Prostate gland (tissue), 2 donors: ENCODE results near the gene MADD.

ENCODE experiments used
- CTCF ChIP-seq, 4 experiments: fragments of 200-600 bp in 2 of 4; fragments of 450-650 bp in 2 of 4; sonication (generic) in 2 of 4; IDR thresholded peaks; 1 replicate in 3 of 4; 2 replicates in 1 of 4; pipeline ENCODE4 v1.5.1; 2016 to 2019; ENCODE audit warnings: antibody characterized with exemption in 4 of 4, mild to moderate bottlenecking in 2 of 4, moderate library complexity in 2 of 4
- POLR2A ChIP-seq: fragments of 450-650 bp; IDR thresholded peaks from one replicate; pipeline ENCODE4 v1.6.1; 2016; ENCODE audit warnings: antibody characterized with exemption, mild to moderate bottlenecking

GRCh38 chr11:47366020-47366490 lies 96.1 kb downstream of the MADD start:
- TF ChIP-seq CTCF (IDR thresholded peaks at IDR 0.05) (no peak), POLR2A (no peak)
